ENCODE measurements around the gene TDRD12. TPM values are rescaled to one million over a fixed set of nuclear protein-coding genes. Genes with fewer than 3 reads are reported as not detected.

TDRD12 gene
- 0.26 and 1.4 TPM in 2 replicates for total RNA-seq

GRCh38 chr19:32719611-32720059 lies at the start of gene TDRD12:
Gene TDRD12 (plus strand): TSS chr19:32719767. CDS start chr19:32720073, 306 bp downstream.

GRCh38 chr19:32674931-32675719 lies 44.4 kb upstream of the TDRD12 start, which contains the start of gene ANKRD27:
Gene ANKRD27 (minus strand): TSS chr19:32675180. CDS start chr19:32659015, 16,165 bp downstream.

GRCh38 chr19:32675720-32676185 lies 43.8 kb upstream of the TDRD12 start, which contains the start of gene RGS9BP:
Gene RGS9BP (plus strand): TSS chr19:32675848. CDS start chr19:32676264, 416 bp downstream.

GRCh38 chr19:32691291-32691951 lies 28.1 kb upstream of the TDRD12 start, which contains the start of gene NUDT19:
Gene NUDT19 (plus strand): TSS chr19:32691821. CDS start chr19:32691961, 140 bp downstream.

GRCh38 chr19:32869369-32869965 lies 149.9 kb downstream of the TDRD12 start, which contains the start of gene SLC7A9:
Gene SLC7A9 (minus strand): TSS chr19:32869767. CDS start chr19:32868534, 1,233 bp downstream.

Small RNAs within 50 kb of the gene (small RNA-seq; reads per million reads assigned to genes)
- not detected for gene RN7SKP22

Other genes starting within 250 kb of the TDRD12 start
- 92.6 and 99.8 TPM in 2 replicates for gene PDCD5, start 138.6 kb upstream of the TDRD12 start, total RNA-seq
- 27.4 and 29.6 TPM in 2 replicates for gene ANKRD27, start 44.6 kb upstream of the TDRD12 start, total RNA-seq
- 0.11 and 0.26 TPM in 2 replicates for gene RGS9BP, start 43.9 kb upstream of the TDRD12 start, total RNA-seq
- 11.8 and 13.6 TPM in 2 replicates for gene NUDT19, start 27.9 kb upstream of the TDRD12 start, total RNA-seq
- 0.26 and 0.32 TPM in 2 replicates for gene SLC7A9, start 150.0 kb downstream of the TDRD12 start, total RNA-seq

All from articular chondrocyte of knee joint (primary cell).